ENCODE measurements around the gene ST7L.

Gene ST7L

DNA sequence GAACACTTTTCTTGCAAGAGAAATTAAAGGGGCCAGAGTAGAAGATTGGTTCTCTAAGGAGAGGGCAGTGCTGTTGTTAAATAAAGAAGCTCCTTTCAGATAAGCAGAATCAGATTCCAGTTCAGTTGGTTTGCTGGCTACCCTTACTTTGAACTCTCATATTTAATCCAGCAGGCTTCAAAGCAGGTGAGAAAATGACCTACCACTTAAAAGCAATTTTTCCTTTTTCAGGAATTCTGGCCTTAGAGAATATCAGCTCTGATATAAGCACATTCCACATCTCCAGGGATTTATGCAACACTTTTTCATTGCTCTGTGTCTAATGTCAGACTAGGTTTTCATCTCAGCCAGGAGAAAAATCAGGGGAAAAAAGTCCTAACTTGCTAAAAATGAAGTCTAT is 81.5 kb downstream of the ST7L start:
- TF ChIP-seq, protein P1, sequence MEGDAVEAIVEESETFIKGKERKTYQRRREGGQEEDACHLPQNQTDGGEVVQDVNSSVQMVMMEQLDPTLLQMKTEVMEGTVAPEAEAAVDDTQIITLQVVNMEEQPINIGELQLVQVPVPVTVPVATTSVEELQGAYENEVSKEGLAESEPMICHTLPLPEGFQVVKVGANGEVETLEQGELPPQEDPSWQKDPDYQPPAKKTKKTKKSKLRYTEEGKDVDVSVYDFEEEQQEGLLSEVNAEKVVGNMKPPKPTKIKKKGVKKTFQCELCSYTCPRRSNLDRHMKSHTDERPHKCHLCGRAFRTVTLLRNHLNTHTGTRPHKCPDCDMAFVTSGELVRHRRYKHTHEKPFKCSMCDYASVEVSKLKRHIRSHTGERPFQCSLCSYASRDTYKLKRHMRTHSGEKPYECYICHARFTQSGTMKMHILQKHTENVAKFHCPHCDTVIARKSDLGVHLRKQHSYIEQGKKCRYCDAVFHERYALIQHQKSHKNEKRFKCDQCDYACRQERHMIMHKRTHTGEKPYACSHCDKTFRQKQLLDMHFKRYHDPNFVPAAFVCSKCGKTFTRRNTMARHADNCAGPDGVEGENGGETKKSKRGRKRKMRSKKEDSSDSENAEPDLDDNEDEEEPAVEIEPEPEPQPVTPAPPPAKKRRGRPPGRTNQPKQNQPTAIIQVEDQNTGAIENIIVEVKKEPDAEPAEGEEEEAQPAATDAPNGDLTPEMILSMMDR (IDR thresholded peaks at IDR 0.05; ENCODE audit: extremely low read depth, missing control alignments): no peak
- DNase-seq (ENCODE audit: low spot score): no peak

DNA sequence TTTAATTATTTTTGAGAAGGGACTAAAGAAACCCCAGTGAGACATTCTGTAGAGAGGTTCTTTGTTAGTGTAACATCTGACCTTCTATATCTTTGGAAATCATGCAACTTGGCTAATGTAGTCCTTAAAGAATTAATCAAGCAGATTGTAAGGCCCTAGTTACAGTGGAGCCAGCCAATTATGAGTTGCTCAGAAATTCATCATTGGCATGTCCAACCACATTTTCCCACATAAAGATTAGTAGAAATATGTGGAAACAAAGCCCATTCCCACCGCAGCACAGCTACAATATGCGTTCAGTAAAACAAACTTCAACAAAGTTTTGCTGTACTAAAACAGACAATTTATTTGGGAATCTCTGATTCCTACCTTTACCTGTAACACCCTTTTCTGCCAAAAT is 82.4 kb downstream of the ST7L start:
- TF ChIP-seq, protein P1 (IDR thresholded peaks at IDR 0.05; ENCODE audit: extremely low read depth, missing control alignments): no peak
- DNase-seq (ENCODE audit: low spot score): no peak

GRCh38 chr1:112533029-112533428 is 85.9 kb downstream of the ST7L start:
- DNase-seq (ENCODE audit: low spot score): no peak
- TF ChIP-seq, protein P1 (IDR thresholded peaks at IDR 0.05; ENCODE audit: extremely low read depth, missing control alignments): no peak

GRCh38 chr1:112532064-112532463 is 86.9 kb downstream of the ST7L start:
- TF ChIP-seq, protein P1 (IDR thresholded peaks at IDR 0.05; ENCODE audit: extremely low read depth, missing control alignments): no peak
- DNase-seq (ENCODE audit: low spot score): no peak

- TF ChIP-seq, protein P1 (IDR thresholded peaks at IDR 0.05; ENCODE audit: extremely low read depth, missing control alignments): no peak
- DNase-seq (ENCODE audit: low spot score): no peak
Observed at GRCh38 chr1:112530832-112531231, 88.1 kb downstream of the ST7L start.

DNA sequence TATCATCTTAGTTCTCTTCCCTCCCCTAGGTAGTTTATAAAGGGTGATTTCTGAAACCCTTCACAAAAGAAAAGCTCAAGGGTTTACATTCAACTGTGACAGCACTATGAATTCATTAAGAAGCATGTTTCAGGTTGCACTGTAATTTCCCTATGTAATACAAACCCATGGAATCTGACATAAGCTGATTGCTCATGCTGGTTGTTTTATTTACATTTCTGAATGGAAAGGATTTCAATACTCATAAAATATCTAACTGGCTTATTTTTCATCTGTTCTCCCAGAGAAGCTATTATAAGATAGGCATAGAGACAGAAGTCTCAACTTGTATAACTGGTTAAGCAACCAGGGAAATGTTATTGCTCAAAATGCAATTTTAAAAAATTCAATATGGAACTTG is 89.6 kb downstream of the ST7L start:
- TF ChIP-seq, protein P1 (IDR thresholded peaks at IDR 0.05; ENCODE audit: extremely low read depth, missing control alignments): no peak
- DNase-seq (ENCODE audit: low spot score): no peak

DNA sequence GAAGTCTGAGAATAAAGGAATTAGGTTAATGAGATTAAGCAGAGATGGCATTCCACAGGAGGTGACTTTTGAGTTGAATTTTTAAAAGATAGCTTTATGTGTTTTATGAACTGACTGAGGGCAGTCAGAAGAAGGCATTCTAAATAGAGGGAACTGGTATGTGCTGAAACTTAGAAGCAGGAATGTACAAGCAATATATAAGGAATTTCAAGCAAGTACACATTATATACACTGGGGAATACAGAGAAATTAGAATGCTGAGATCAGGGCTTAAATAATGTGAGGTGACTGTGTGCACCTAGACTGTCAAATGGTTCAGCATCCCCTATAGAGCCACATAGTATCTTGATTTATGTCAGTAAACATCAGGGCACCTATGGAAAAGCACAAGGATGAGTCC is 90.9 kb downstream of the ST7L start:
- TF ChIP-seq, protein P1 (IDR thresholded peaks at IDR 0.05; ENCODE audit: extremely low read depth, missing control alignments): no peak
- no peak for DNase-seq (ENCODE audit: low spot score)

Measured in GM20000 (cell line).